ENCODE data around the gene ZBTB20. TPM values are rescaled to one million over a fixed set of nuclear protein-coding genes. Genes with fewer than 3 reads are reported as not detected.

ZBTB20 gene
- total and polyA plus RNA-seq, 2 donors from 2014 or later, result 0.99 to 142 TPM

DNA sequence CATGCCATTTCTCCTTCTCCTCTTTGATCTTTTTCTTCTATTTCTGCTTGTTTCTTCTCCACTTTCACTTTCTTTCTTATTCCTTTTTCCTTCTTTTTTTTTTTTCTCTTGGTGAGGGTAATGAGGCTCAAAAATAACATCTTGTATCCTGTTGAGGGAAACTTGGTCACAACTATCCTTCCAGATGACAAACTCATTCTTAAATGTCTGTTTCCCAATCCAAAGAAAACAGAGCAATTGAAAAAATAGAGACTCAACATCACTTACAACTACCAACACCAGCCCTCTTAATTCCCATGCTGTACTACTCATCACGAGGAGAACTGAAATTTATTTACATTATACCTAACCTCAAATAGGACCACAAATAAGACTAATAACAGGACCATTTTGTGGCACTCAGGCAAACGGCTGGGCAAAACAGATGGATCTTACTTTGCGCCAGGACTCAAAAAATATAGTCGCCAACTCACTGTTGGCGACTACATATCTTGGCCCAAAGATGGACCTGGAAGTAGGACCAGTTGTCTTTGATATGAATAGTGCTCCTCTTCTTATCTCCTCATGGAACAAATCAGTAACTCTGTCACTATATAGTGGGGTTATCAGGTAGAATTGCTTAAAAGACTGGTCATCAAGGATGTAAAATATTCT is 343.9 kb downstream of the ZBTB20 start:
- intact Hi-C loops (cut with DNase I), result no loop called here
- no peak for TF ChIP-seq CTCF (IDR thresholded peaks at IDR 0.05; ENCODE audit: borderline replicate concordance, extremely low read depth, insufficient read depth)
- Histone ChIP-seq H3K9ac (ENCODE audit: low read length in 3 of 3) (no peak overlapping the region), H3K4me3 (ENCODE audit: low read length in 3 of 3) (no peak overlapping the region), H3K27ac (ENCODE audit: low read depth in 2 of 2, low read length in 2 of 2) (no peak overlapping the region), H3K9me3 (ENCODE audit: control insufficient read depth in 2 of 3, insufficient read depth in 1 of 3, low read length in 3 of 3) (no peaks in the 10 kb centered on the region), H3K27me3 (ENCODE audit: control insufficient read depth, insufficient read depth, low read length) (no peaks in the 10 kb centered on the region), H3K4me1 (ENCODE audit: control insufficient read depth in 2 of 3, insufficient read depth in 2 of 3, low read depth in 1 of 3, low read length in 3 of 3) (peaks cover 4 to 8% (median 6%) of the 10 kb centered on the region in 3 donors), H3K36me3 (ENCODE audit: control insufficient read depth in 2 of 3, insufficient read depth in 3 of 3, low read length in 3 of 3) (no peaks in the 10 kb centered on the region)
- no peak for DNase-seq
- no peak for FAIRE-seq

GRCh38 chr3:114800272-114801031 is 346.6 kb downstream of the ZBTB20 start:
- Histone ChIP-seq H3K4me3 (ENCODE audit: low read length in 3 of 3) (peak overlapping the region in 2 of 3 donors; percentile 46 to 51), H3K27ac (ENCODE audit: low read depth in 2 of 2, low read length in 2 of 2) (peak overlapping the region in 1 of 2 donors; percentile 66), H3K36me3 (ENCODE audit: control insufficient read depth in 2 of 3, insufficient read depth in 3 of 3, low read length in 3 of 3) (no peaks in the 10 kb centered on the region), H3K9me3 (ENCODE audit: control insufficient read depth in 2 of 3, insufficient read depth in 1 of 3, low read length in 3 of 3) (no peaks in the 10 kb centered on the region), H3K9ac (ENCODE audit: low read length in 3 of 3) (no peak overlapping the region), H3K27me3 (ENCODE audit: control insufficient read depth, insufficient read depth, low read length) (no peaks in the 10 kb centered on the region), H3K4me1 (ENCODE audit: control insufficient read depth in 2 of 3, insufficient read depth in 2 of 3, low read depth in 1 of 3, low read length in 3 of 3) (peaks cover 4 to 13% (median 6%) of the 10 kb centered on the region in 3 donors)
- TF ChIP-seq CTCF (IDR thresholded peaks at IDR 0.05; ENCODE audit: borderline replicate concordance, extremely low read depth, insufficient read depth), result no peak
- no peak for DNase-seq
- intact Hi-C loops (cut with DNase I), result no loop called here
- FAIRE-seq, result peak; percentile 50

DNA sequence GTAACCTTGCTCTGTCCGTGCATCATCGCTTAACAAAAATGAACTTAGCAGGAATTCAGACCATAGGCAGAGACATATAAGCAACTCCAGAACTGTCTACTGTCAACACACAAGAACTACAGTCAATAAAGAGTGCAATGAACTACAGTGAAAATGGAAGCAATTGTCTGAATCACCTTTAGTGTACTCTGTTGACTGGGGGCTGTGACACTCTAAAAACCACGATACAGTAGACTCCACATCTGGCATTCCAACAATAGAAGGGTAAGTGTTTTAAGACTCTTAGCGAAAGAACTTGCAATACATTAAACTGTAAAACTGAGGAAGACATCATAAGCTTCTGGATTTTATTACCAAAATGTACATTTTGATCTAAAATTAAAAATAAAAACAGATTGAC is 347.3 kb downstream of the ZBTB20 start:
- TF ChIP-seq CTCF (IDR thresholded peaks at IDR 0.05; ENCODE audit: borderline replicate concordance, extremely low read depth, insufficient read depth), result no peak
- no peaks in the 10 kb centered on the region for H3K9me3 ChIP-seq (ENCODE audit: control insufficient read depth in 2 of 3, insufficient read depth in 1 of 3, low read length in 3 of 3)
- DNase-seq (peak in 1 of 5 donors; percentile 6), FAIRE-seq (no peak)
- H3K27ac ChIP-seq (ENCODE audit: low read depth in 2 of 2, low read length in 2 of 2), result no peak overlapping the region
- no peaks in the 10 kb centered on the region for H3K27me3 ChIP-seq (ENCODE audit: control insufficient read depth, insufficient read depth, low read length)
- H3K4me3 ChIP-seq (ENCODE audit: low read length in 3 of 3), result peak overlapping the region in 2 of 3 donors; percentile 46 to 51
- H3K4me1 ChIP-seq (ENCODE audit: control insufficient read depth in 2 of 3, insufficient read depth in 2 of 3, low read depth in 1 of 3, low read length in 3 of 3), result peaks cover 4 to 13% (median 6%) of the 10 kb centered on the region in 3 donors
- no peaks in the 10 kb centered on the region for H3K36me3 ChIP-seq (ENCODE audit: control insufficient read depth in 2 of 3, insufficient read depth in 3 of 3, low read length in 3 of 3)
- no peak overlapping the region for H3K9ac ChIP-seq (ENCODE audit: low read length in 3 of 3)
- intact Hi-C loops (cut with DNase I), result no loop called here

All from kidney (tissue), 14 donors.